ENCODE measurements around the gene NLE1.

- TF ChIP-seq CTCF (IDR thresholded peaks at IDR 0.05) (no peak), EP300 (IDR thresholded peaks at IDR 0.05) (no peak), POLR2AphosphoS5 (IDR thresholded peaks at IDR 0.05) (no peak), POLR2A (IDR thresholded peaks at IDR 0.05) (no peak)
Measured at GRCh38 chr17:35184274-35184673, 42.2 kb upstream of the NLE1 start.
